A673 (cell line): ENCODE measurements around the gene AGMO. TPM values are rescaled to one million over a fixed set of nuclear protein-coding genes. Genes with fewer than 3 reads are reported as not detected.

Experiments used
- BruUV-seq: library from RNA; stranded (reverse); fragments of 400-500 nt; replicated peaks from 2 replicates; lab custom pipeline; 2021; lab: Mats Ljungman, UMichigan
- CTCF ChIA-PET: fragments of 300-600 bp; sonication (Branson Sonifier 250); formaldehyde crosslinking; loops from one replicate; lab custom pipeline; 2022; ENCODE audit warnings: antibody characterized with exemption; lab: Charles Lee
- POLR2A ChIA-PET: fragments of 300-600 bp; sonication (Branson Sonifier 250); formaldehyde crosslinking; loops from one replicate; lab custom pipeline; 2022; ENCODE audit warnings: antibody characterized with exemption; ENCODE audit not compliant: low non-redundant PET; lab: Charles Lee
- DNase-seq: peaks from one replicate; pipeline ENCODE4 v3.0.0-alpha.2; 2015; ENCODE audit warnings: low spot score
- H3K27ac ChIP-seq: fragments of 200-600 bp; sonication (generic); 2 replicates; pipeline ENCODE4 v1.5.1; 2016; ENCODE audit warnings: mixed run types, low read depth, mild to moderate bottlenecking, mixed read lengths, antibody characterized with exemption, low read length; ENCODE audit not compliant: poor library complexity, severe bottlenecking
- H3K27me3 ChIP-seq: fragments of 200-600 bp; sonication (generic); replicated peaks from 2 replicates; pipeline ENCODE4 v1.6.1; 2017; ENCODE audit warnings: mixed run types, low read depth, mild to moderate bottlenecking, mixed read lengths, antibody characterized with exemption, low read length; ENCODE audit not compliant: insufficient read depth, poor library complexity
- H3K36me3 ChIP-seq: fragments of 200-600 bp; sonication (generic); 2 replicates; pipeline ENCODE4 v1.6.1; 2016; ENCODE audit warnings: mixed run types, mild to moderate bottlenecking, mixed read lengths, antibody characterized with exemption, low read length; ENCODE audit not compliant: insufficient read depth, poor library complexity, severe bottlenecking
- H3K4me1 ChIP-seq: fragments of 200-600 bp; sonication (generic); 2 replicates; pipeline ENCODE4 v1.6.1; 2017; ENCODE audit warnings: mixed run types, mild to moderate bottlenecking, mixed read lengths, antibody characterized with exemption, low read length; ENCODE audit not compliant: insufficient read depth, poor library complexity, severe bottlenecking
- H3K4me3 ChIP-seq: fragments of 200-600 bp; sonication (generic); 2 replicates; pipeline ENCODE4 v1.5.1; 2016; ENCODE audit warnings: low read depth, mixed run types, mild to moderate bottlenecking, mixed read lengths, low read length; ENCODE audit not compliant: poor library complexity, severe bottlenecking
- H3K9me3 ChIP-seq: fragments of 200-600 bp; sonication (generic); 2 replicates; pipeline ENCODE4 v1.6.1; 2016; ENCODE audit warnings: mixed run types, low read depth, mild to moderate bottlenecking, mixed read lengths, antibody characterized with exemption, low read length; ENCODE audit not compliant: poor library complexity, severe bottlenecking
- CTCF ChIP-seq: fragments of 300-800, 200-600 bp; sonication (generic); conservative IDR thresholded peaks from 2 replicates; pipeline ENCODE4 v1.5.1; 2017; ENCODE audit warnings: low read depth, mild to moderate bottlenecking, antibody characterized with exemption, low read length, moderate library complexity, mixed read lengths
- EZH2 ChIP-seq: fragments of 200-600 bp; sonication (generic); IDR thresholded peaks from 2 replicates; pipeline ENCODE4 v1.6.1; 2017; ENCODE audit warnings: borderline replicate concordance, low read depth, mild to moderate bottlenecking, mixed read lengths, antibody characterized with exemption, low read length; ENCODE audit not compliant: poor library complexity, severe bottlenecking
- intact Hi-C: fragments of 100-400 bp; cut with micrococcal nuclease; formaldehyde crosslinking; loops from one replicate; pipeline ENCODE4 v1.10.0; 2022; ENCODE audit not compliant: unreplicated experiment
- total RNA-seq: library from RNA; stranded (reverse); gene quantifications from 2 replicates; pipeline ENCODE4 v1.2.3, GENCODE V29; 2021

AGMO gene
- total RNA-seq, 1 experiment from 2014 or later = not detected

GRCh38 chr7:15464667-15465121 lies 97.1 kb downstream of the AGMO start:
- Histone ChIP-seq H3K36me3 (no peaks in the 10 kb centered on the region), H3K9me3 (no peaks in the 10 kb centered on the region), H3K4me3 (no peak overlapping the region), H3K27me3 (no peaks in the 10 kb centered on the region), H3K4me1 (peaks cover 4% of the 10 kb centered on the region), H3K27ac (no peak overlapping the region)
- POLR2A ChIA-PET = no interaction called here
- no peak for DNase-seq
- TF ChIP-seq CTCF = no peak
- TF ChIP-seq EZH2 = no peak
- CTCF ChIA-PET = no interaction called here
- intact Hi-C loops = no loop called here
- BruUV-seq = no TSS peak

- Histone ChIP-seq H3K9me3 (no peaks in the 10 kb centered on the region), H3K4me1 (peaks cover 8% of the 10 kb centered on the region), H3K27ac (no peak overlapping the region), H3K27me3 (no peaks in the 10 kb centered on the region), H3K36me3 (no peaks in the 10 kb centered on the region), H3K4me3 (no peak overlapping the region)
- no peak for TF ChIP-seq CTCF
- no peak for TF ChIP-seq EZH2
- BruUV-seq = no TSS peak
- ChIA-PET CTCF (no interaction called here), POLR2A (no interaction called here)
- intact Hi-C loops = no loop called here
- no peak for DNase-seq
Measured at GRCh38 chr7:15463801-15464666, 97.8 kb downstream of the AGMO start.

DNA sequence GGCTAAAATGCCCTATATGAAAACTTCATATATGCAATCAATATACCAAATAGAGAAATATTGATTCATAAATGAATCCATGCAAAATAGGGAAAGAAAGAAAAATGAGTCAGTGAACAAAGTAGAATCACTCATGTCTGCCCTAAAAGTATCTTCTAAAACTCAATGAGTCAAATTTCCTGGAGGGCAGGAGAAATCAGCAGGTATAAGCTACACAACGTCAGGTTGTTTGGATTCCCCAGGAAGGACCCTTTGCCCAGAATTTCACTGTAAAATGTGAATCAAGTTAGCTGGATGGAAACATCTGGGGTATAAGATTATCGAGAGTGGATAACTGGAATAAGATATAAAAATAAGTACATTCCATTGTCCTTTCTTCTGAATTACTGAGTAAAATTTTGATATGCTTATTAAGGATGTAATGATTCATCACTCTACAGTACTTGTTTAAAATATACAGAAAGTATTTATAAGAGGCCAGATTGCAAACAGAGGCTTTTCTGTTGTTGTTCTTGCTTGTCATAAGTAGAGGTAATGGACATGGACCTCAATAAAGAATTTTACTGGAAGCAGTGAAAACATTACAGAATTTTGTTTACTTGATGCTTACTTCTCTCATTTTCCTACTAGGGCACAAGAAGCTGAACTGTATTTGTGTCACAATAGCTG lies 99.0 kb downstream of the AGMO start:
- no peak overlapping the region for H3K27ac ChIP-seq
- no peak for DNase-seq
- H3K4me1 ChIP-seq = peaks cover 11% of the 10 kb centered on the region
- H3K9me3 ChIP-seq = no peaks in the 10 kb centered on the region
- ChIA-PET POLR2A (no interaction called here), CTCF (no interaction called here)
- BruUV-seq = no TSS peak
- no peaks in the 10 kb centered on the region for H3K36me3 ChIP-seq
- H3K27me3 ChIP-seq = no peaks in the 10 kb centered on the region
- TF ChIP-seq EZH2 (no peak), CTCF (no peak)
- intact Hi-C loops = no loop called here
- no peak overlapping the region for H3K4me3 ChIP-seq
